Ovary (tissue), 9 donors: ENCODE data around the gene C16orf95. TPM values are rescaled to one million over a fixed set of nuclear protein-coding genes. Genes with fewer than 3 reads are reported as not detected.

Source experiments
- DNase-seq, 5 donors: peaks; one replicate each; pipeline ENCODE4 v3.0.0-alpha.2; 2019 to 2020
- H3K27ac ChIP-seq, 2 donors: fragments of 200-600 bp; one replicate each; pipeline versions ENCODE4 v1.5.1 to v1.8.0; 2019 to 2022
- H3K27me3 ChIP-seq: fragments of 200-600 bp; one replicate; pipeline ENCODE4 v1.8.0; 2022
- H3K36me3 ChIP-seq: fragments of 200-600 bp; sonication (generic); one replicate; pipeline ENCODE4 v1.5.1; 2019
- H3K4me1 ChIP-seq: one replicate; pipeline ENCODE4 v1.8.1; 2013; ENCODE audit warnings: mild to moderate bottlenecking, moderate library complexity; ENCODE audit not compliant: insufficient read depth
- H3K4me3 ChIP-seq: fragments of 200-600 bp; sonication (generic); one replicate; pipeline ENCODE4 v1.5.1; 2017
- H3K9me3 ChIP-seq, 2 donors: fragments of 200-600 bp in 1 of 2; sonication (generic) in 1 of 2; one replicate each; pipeline versions ENCODE4 v1.5.1 to v1.8.1; 2013 to 2019; ENCODE audit warnings: mild to moderate bottlenecking in 1 of 2, moderate library complexity in 1 of 2
- CTCF ChIP-seq, 3 donors: fragments of 450-650 bp in 2 of 3; fragments of 200-600 bp in 1 of 3; IDR thresholded peaks; one replicate each; pipeline versions ENCODE4 v1.5.1 to v1.8.0; 2016 to 2022; ENCODE audit warnings: antibody characterized with exemption in 3 of 3, mild to moderate bottlenecking in 1 of 3
- EP300 ChIP-seq: sonication (generic); formaldehyde crosslinking; IDR thresholded peaks from one replicate; pipeline ENCODE4 v1.6.1; 2017; ENCODE audit warnings: antibody characterized with exemption
- POLR2A ChIP-seq: fragments of 450-650 bp; IDR thresholded peaks from one replicate; pipeline ENCODE4 v1.6.1; 2017; ENCODE audit warnings: antibody characterized with exemption, mild to moderate bottlenecking, moderate library complexity
- WGBS, 3 donors: extraction: QIAGEN DNeasy Blood & Tissue Kit in 1 of 3; methylation state at CpG; one replicate each; pipeline versions ENCODE4 v1.1.5 to v1.1.7; 2013 to 2017; 5-methylcytosine and 5-hydroxymethylcytosine counted together
- intact Hi-C, 4 donors: fragments of 100-400 bp; cut with DNase I; formaldehyde crosslinking; loops; one replicate each; pipeline versions ENCODE4 v1.11.0 to v1.15.1; 2022 to 2023
- polyA plus RNA-seq, 2 donors: library from polyadenylated mRNA; stranded (reverse); fragments of 200-250 nt in 1 of 2; fragments of 350-450 nt in 1 of 2; fragmentation: Illumina TruSeq in 1 of 2; extraction: RNeasy Lipid Tissue Mini Kit (QIAGEN cat#74804) in 1 of 2; gene quantifications; one replicate each; pipeline ENCODE4 v1.2.3, GENCODE V29; 2013 to 2014
- total RNA-seq, 7 donors: library from RNA; depleted of rRNA in 2 of 7; stranded (reverse); fragments of >200 nt in 2 of 7; fragmentation: NEBNext Ultra II Directional in 3 of 7; extraction: Animal tissue kit (Norgen Biotek cat#: 25700) in 3 of 7; gene quantifications; one replicate each; pipeline versions ENCODE4 v1.1.0 to v1.2.4, GENCODE V29; 2016 to 2023
- donor health status: DM: no; HTN: no; CAD: no; lungs with moderate emphysema.
- donor health status: DM: no; HTN: no; CAD: no.
- donor health status: Bipolar disorder and iron deficiency.
- donor health status: DM: yes; HTN: yes; CAD: no.
- donor health status: DM: no; HTN: no; CAD: no.
- donor health status: DM: yes; HTN: yes; CAD: no.

The C16orf95 gene
- total and polyA plus RNA-seq, 9 donors, result 1.0 to 6.1 (median 2.7) TPM

- H3K27ac ChIP-seq, result no peak overlapping the region
- intact Hi-C loops, result no loop called here
- WGBS, 3 donors, result 88 to 90% (median 90%) methylated on average over 19 of the region's 19 CpGs
- TF ChIP-seq CTCF (IDR thresholded peaks at IDR 0.05) (no peak), POLR2A (no peak), EP300 (no peak)
- no peak for DNase-seq
- no peaks in the 10 kb centered on the region for H3K27me3 ChIP-seq
- no peaks in the 10 kb centered on the region for H3K9me3 ChIP-seq
- H3K4me3 ChIP-seq, result no peak overlapping the region
- no peaks in the 10 kb centered on the region for H3K4me1 ChIP-seq
- H3K36me3 ChIP-seq, result no peaks in the 10 kb centered on the region
Measured at GRCh38 chr16:87336434-87337240, 19.4 kb upstream of the C16orf95 start.

GRCh38 chr16:87335625-87336433, 18.6 kb upstream of the C16orf95 start:
- no peak for TF ChIP-seq EP300
- TF ChIP-seq CTCF (IDR thresholded peaks at IDR 0.05), result no peak
- no peak for TF ChIP-seq POLR2A
- no peak overlapping the region for H3K4me3 ChIP-seq
- no peaks in the 10 kb centered on the region for H3K9me3 ChIP-seq
- DNase-seq, result no peak
- H3K4me1 ChIP-seq, result no peaks in the 10 kb centered on the region
- no peaks in the 10 kb centered on the region for H3K36me3 ChIP-seq
- intact Hi-C loops, result no loop called here
- no peaks in the 10 kb centered on the region for H3K27me3 ChIP-seq
- WGBS, 3 donors, result 87 to 91% (median 87%) methylated on average over 19 of the region's 19 CpGs
- H3K27ac ChIP-seq, result no peak overlapping the region

GRCh38 chr16:87334651-87335624, 17.7 kb upstream of the C16orf95 start:
- no peaks in the 10 kb centered on the region for H3K36me3 ChIP-seq
- no peaks in the 10 kb centered on the region for H3K27me3 ChIP-seq
- TF ChIP-seq EP300 (no peak), CTCF (IDR thresholded peaks at IDR 0.05) (no peak), POLR2A (no peak)
- no peak overlapping the region for H3K27ac ChIP-seq
- H3K4me1 ChIP-seq, result no peaks in the 10 kb centered on the region
- H3K9me3 ChIP-seq, result no peaks in the 10 kb centered on the region
- intact Hi-C loops, result no loop called here
- DNase-seq, result no peak
- 88 to 90% (median 90%) methylated on average over 29 of the region's 29 CpGs for WGBS, 3 donors
- H3K4me3 ChIP-seq, result no peak overlapping the region
